GM10266 (cell line): ENCODE data around the gene TWF2.

Source experiments
- DNase-seq: peaks from one replicate; pipeline ENCODE4 v3.0.0; 2012; ENCODE audit errors: extremely low spot score
- CTCF ChIP-seq: IDR thresholded peaks from 2 replicates; pipeline ENCODE4 v1.5.1; 2012; ENCODE audit warnings: mild to moderate bottlenecking, low read depth; ENCODE audit not compliant: control insufficient read depth, insufficient read depth; ENCODE audit errors: missing control alignments

TWF2 gene

GRCh38 chr3:52182691-52183090 lies 56.3 kb downstream of the TWF2 start:
- no peak for DNase-seq
- TF ChIP-seq CTCF = no peak

- no peak for TF ChIP-seq CTCF
- DNase-seq = no peak
Observed at GRCh38 chr3:52182196-52182595, 56.8 kb downstream of the TWF2 start.

- DNase-seq = no peak
- TF ChIP-seq CTCF = no peak
Observed at GRCh38 chr3:52181543-52181942, 57.4 kb downstream of the TWF2 start.
